H9 (cell line): ENCODE data around the gene MGAT4B. TPM values are rescaled to one million over a fixed set of nuclear protein-coding genes. Genes with fewer than 3 reads are reported as not detected.

Source experiments
- DNase-seq: peaks from one replicate; pipeline ENCODE4 v3.0.0-alpha.2; 2017
- H2AFZ ChIP-seq: one replicate; pipeline ENCODE4 v1.6.1; 2013; ENCODE audit warnings: mild to moderate bottlenecking, low read length, control low read depth, moderate library complexity
- H2AK5ac ChIP-seq: 2 replicates; pipeline ENCODE4 v1.6.1; 2013; ENCODE audit warnings: low read length, control low read depth, mixed read lengths; ENCODE audit not compliant: insufficient read length
- H2BK120ac ChIP-seq: one replicate; pipeline ENCODE4 v1.6.1; 2013; ENCODE audit warnings: low read depth, mild to moderate bottlenecking, low read length, control low read depth, inconsistent platforms; ENCODE audit not compliant: poor library complexity, severe bottlenecking
- H2BK12ac ChIP-seq: 2 replicates; pipeline ENCODE4 v1.6.1; 2013; ENCODE audit warnings: low read length, control low read depth, mixed read lengths, low read depth; ENCODE audit not compliant: insufficient read length
- H2BK15ac ChIP-seq: 2 replicates; pipeline ENCODE4 v1.6.1; 2013; ENCODE audit warnings: low read depth, low read length, control low read depth
- H2BK20ac ChIP-seq: one replicate; pipeline ENCODE4 v1.6.1; 2013; ENCODE audit warnings: low read depth, mild to moderate bottlenecking, low read length, control low read depth, inconsistent platforms; ENCODE audit not compliant: poor library complexity, severe bottlenecking
- H2BK5ac ChIP-seq: 2 replicates; pipeline ENCODE4 v1.6.1; 2013; ENCODE audit warnings: low read length, control low read depth, mixed read lengths; ENCODE audit not compliant: insufficient read length
- H3K14ac ChIP-seq: 2 replicates; pipeline ENCODE4 v1.6.1; 2013; ENCODE audit warnings: low read length, control low read depth; ENCODE audit not compliant: insufficient read depth
- H3K18ac ChIP-seq: 2 replicates; pipeline ENCODE4 v1.6.1; 2013; ENCODE audit warnings: low read depth, mild to moderate bottlenecking, mixed read lengths, low read length, control low read depth; ENCODE audit not compliant: insufficient read length
- H3K23ac ChIP-seq: 2 replicates; pipeline ENCODE4 v1.6.1; 2013; ENCODE audit warnings: low read length, control low read depth, mixed read lengths, low read depth; ENCODE audit not compliant: insufficient read length
- H3K23me2 ChIP-seq: 2 replicates; pipeline ENCODE4 v1.6.1; 2013; ENCODE audit warnings: low read depth, mild to moderate bottlenecking, mixed read lengths, low read length, control low read depth; ENCODE audit not compliant: insufficient read length, poor library complexity, severe bottlenecking
- H3K27ac ChIP-seq: 2 replicates; pipeline ENCODE4 v1.5.1; 2013; ENCODE audit warnings: low read length, control low read depth, mixed read lengths, low read depth; ENCODE audit not compliant: insufficient read length
- H3K27me3 ChIP-seq: 2 replicates; pipeline ENCODE4 v1.6.1; 2013; ENCODE audit warnings: low read length, control low read depth, inconsistent platforms; ENCODE audit not compliant: insufficient read depth
- H3K4ac ChIP-seq: 2 replicates; pipeline ENCODE4 v1.6.1; 2013; ENCODE audit warnings: low read depth, mild to moderate bottlenecking, control low read depth, inconsistent platforms, low read length, moderate library complexity
- H3K4me1 ChIP-seq: 2 replicates; pipeline ENCODE4 v1.6.1; 2013; ENCODE audit warnings: low read length, control low read depth, inconsistent platforms; ENCODE audit not compliant: insufficient read depth
- H3K4me2 ChIP-seq: 2 replicates; pipeline ENCODE4 v1.6.1; 2013; ENCODE audit warnings: low read length, control low read depth, mixed read lengths; ENCODE audit not compliant: insufficient read length, insufficient read depth
- H3K56ac ChIP-seq: 2 replicates; pipeline ENCODE4 v1.6.1; 2013; ENCODE audit warnings: low read depth, mild to moderate bottlenecking, mixed read lengths, low read length, control low read depth; ENCODE audit not compliant: insufficient read length
- H3K79me1 ChIP-seq: 2 replicates; pipeline ENCODE4 v1.6.1; 2013; ENCODE audit warnings: low read depth, mild to moderate bottlenecking, moderate library complexity, low read length, control low read depth, inconsistent platforms; ENCODE audit not compliant: insufficient read depth, poor library complexity, severe bottlenecking
- H3K79me2 ChIP-seq: 2 replicates; pipeline ENCODE4 v1.6.1; 2013; ENCODE audit warnings: low read length, control low read depth, inconsistent platforms; ENCODE audit not compliant: insufficient read depth
- H3K9ac ChIP-seq: 2 replicates; pipeline ENCODE4 v1.6.1; 2013; ENCODE audit warnings: low read length, control low read depth, mixed read lengths; ENCODE audit not compliant: insufficient read length; ENCODE audit errors: extremely low read depth
- H3K9me3 ChIP-seq: one replicate; pipeline ENCODE4 v1.6.1; 2013; ENCODE audit warnings: low read depth, low read length, inconsistent platforms; ENCODE audit not compliant: control insufficient read depth
- H3T11ph ChIP-seq: one replicate; pipeline ENCODE4 v1.6.1; 2013; ENCODE audit warnings: mild to moderate bottlenecking, low read length, control low read depth, inconsistent platforms
- H4K20me1 ChIP-seq: one replicate; pipeline ENCODE4 v1.6.1; 2013; ENCODE audit not compliant: control insufficient read depth, insufficient read length, insufficient read depth
- H4K5ac ChIP-seq: 2 replicates; pipeline ENCODE4 v1.6.1; 2013; ENCODE audit warnings: low read depth, mild to moderate bottlenecking, mixed read lengths, low read length, control low read depth; ENCODE audit not compliant: insufficient read length
- H4K8ac ChIP-seq: replicated peaks from 2 replicates; pipeline ENCODE4 v1.6.1; 2013; ENCODE audit warnings: low read length, control low read depth, mixed read lengths, low read depth; ENCODE audit not compliant: insufficient read length
- H4K91ac ChIP-seq: 2 replicates; pipeline ENCODE4 v1.6.1; 2013; ENCODE audit warnings: low read depth, mild to moderate bottlenecking, moderate library complexity, mixed read lengths, low read length, control low read depth; ENCODE audit not compliant: insufficient read length
- H3K27ac Mint-ChIP-seq, 3 experiments: 2 replicates in 2 of 3; 3 replicates in 1 of 3; pipeline ENCODE4 v1.8.0; 2020 to 2021; ENCODE audit warnings: mixed read lengths in 3 of 3, mild to moderate bottlenecking in 1 of 3, moderate library complexity in 1 of 3
- H3K27me3 Mint-ChIP-seq: 2 replicates; pipeline ENCODE4 v1.8.0; 2021; ENCODE audit warnings: low read depth, mild to moderate bottlenecking, moderate library complexity, mixed read lengths
- H3K36me3 Mint-ChIP-seq, 3 experiments: 2 replicates in 2 of 3; 3 replicates in 1 of 3; pipeline ENCODE4 v1.8.0; 2020 to 2021; ENCODE audit warnings: low read depth in 3 of 3, mixed read lengths in 3 of 3; ENCODE audit not compliant: insufficient read depth in 1 of 3
- H3K4me1 Mint-ChIP-seq, 2 experiments: 2 replicates each; pipeline ENCODE4 v1.8.0; 2020; ENCODE audit warnings: mixed read lengths in 2 of 2
- H3K4me3 Mint-ChIP-seq, 2 experiments: 2 replicates in 1 of 2; 3 replicates in 1 of 2; pipeline ENCODE4 v1.8.0; 2020 to 2021; ENCODE audit warnings: mild to moderate bottlenecking in 2 of 2, mixed read lengths in 2 of 2, moderate library complexity in 1 of 2
- H3K9me3 Mint-ChIP-seq, 2 experiments: 2 replicates in 1 of 2; 3 replicates in 1 of 2; pipeline ENCODE4 v1.8.0; 2020; ENCODE audit warnings: mild to moderate bottlenecking in 2 of 2, mixed read lengths in 2 of 2, moderate library complexity in 1 of 2
- WGBS: extraction: QIAGEN DNeasy Blood & Tissue Kit; methylation state at CpG from one replicate; pipeline ENCODE4 v1.1.7; 2013; ENCODE audit warnings: missing lambda C conversion rate, low lambda C conversion rate, mixed read lengths; ENCODE audit not compliant: insufficient read length; ENCODE audit errors: extremely low coverage; 5-methylcytosine and 5-hydroxymethylcytosine counted together
- total RNA-seq: library from RNA; stranded (reverse); gene quantifications from 2 replicates; pipeline ENCODE4 v1.2.1, GENCODE V29; 2021
- TF ChIP-seq, protein P1 (sequence below): fragments of 200-600 bp; sonication (generic); conservative IDR thresholded peaks from 3 replicates; pipeline ENCODE4 v1.8.0; 2021; ENCODE audit warnings: antibody characterized with exemption, mild to moderate bottlenecking

MGAT4B gene
- total RNA-seq, 1 experiment from 2014 or later, result 147 TPM

- Mint-ChIP-seq H3K27ac (peak overlapping the region in 1 of 3 experiments; percentile 69; a peak in 2 of 7 replicates), H3K4me1 (peaks cover 21 to 27% of the 10 kb centered on the region in 2 experiments), H3K4me3 (no peak overlapping the region), H3K9me3 (no peaks in the 10 kb centered on the region), H3K27me3 (no peaks in the 10 kb centered on the region; the same call in 1 of the 2 replicates), H3K36me3 (peaks cover 36 to 66% (median 64%) of the 10 kb centered on the region in 3 experiments; a peak in 6 of 7 replicates)
- Histone ChIP-seq H3K23ac (no peak overlapping the region), H4K91ac (no peak overlapping the region), H3K9me3 (no peaks in the 10 kb centered on the region), H3T11ph (no peak overlapping the region), H2BK15ac (no peak overlapping the region), H3K27me3 (no peaks in the 10 kb centered on the region), H4K5ac (no peak overlapping the region), H2BK120ac (no peak overlapping the region), H4K20me1 (no peaks in the 10 kb centered on the region), H3K27ac (no peak overlapping the region), H3K4me2 (no peak overlapping the region), H3K56ac (no peak overlapping the region), H3K18ac (no peak overlapping the region), H3K14ac (no peak overlapping the region), H2BK20ac (no peak overlapping the region), H3K79me1 (peaks cover 11% of the 10 kb centered on the region), H3K23me2 (no peaks in the 10 kb centered on the region), H2BK12ac (no peak overlapping the region), H2AK5ac (no peak overlapping the region), H3K4ac (no peak overlapping the region), H3K4me1 (no peaks in the 10 kb centered on the region), H2AFZ (no peak overlapping the region), H2BK5ac (no peak overlapping the region), H3K9ac (no peak overlapping the region), H3K79me2 (peaks cover 5% of the 10 kb centered on the region; the same call in 1 of the 2 replicates), H4K8ac (no peak overlapping the region)
- no peak for DNase-seq
- TF ChIP-seq, protein P1, sequence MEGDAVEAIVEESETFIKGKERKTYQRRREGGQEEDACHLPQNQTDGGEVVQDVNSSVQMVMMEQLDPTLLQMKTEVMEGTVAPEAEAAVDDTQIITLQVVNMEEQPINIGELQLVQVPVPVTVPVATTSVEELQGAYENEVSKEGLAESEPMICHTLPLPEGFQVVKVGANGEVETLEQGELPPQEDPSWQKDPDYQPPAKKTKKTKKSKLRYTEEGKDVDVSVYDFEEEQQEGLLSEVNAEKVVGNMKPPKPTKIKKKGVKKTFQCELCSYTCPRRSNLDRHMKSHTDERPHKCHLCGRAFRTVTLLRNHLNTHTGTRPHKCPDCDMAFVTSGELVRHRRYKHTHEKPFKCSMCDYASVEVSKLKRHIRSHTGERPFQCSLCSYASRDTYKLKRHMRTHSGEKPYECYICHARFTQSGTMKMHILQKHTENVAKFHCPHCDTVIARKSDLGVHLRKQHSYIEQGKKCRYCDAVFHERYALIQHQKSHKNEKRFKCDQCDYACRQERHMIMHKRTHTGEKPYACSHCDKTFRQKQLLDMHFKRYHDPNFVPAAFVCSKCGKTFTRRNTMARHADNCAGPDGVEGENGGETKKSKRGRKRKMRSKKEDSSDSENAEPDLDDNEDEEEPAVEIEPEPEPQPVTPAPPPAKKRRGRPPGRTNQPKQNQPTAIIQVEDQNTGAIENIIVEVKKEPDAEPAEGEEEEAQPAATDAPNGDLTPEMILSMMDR, result no peak
- no CpG with 5 or more reads among the region's 12 CpGs for WGBS
Observed at GRCh38 chr5:179766726-179767455, 39.8 kb downstream of the MGAT4B start.
